OCI-LY3 (cell line): Measurements from ENCODE around the gene DHCR24.

ENCODE experiments used
- H2AFZ ChIP-seq: fragments of 200-600, 300-600 bp; shearing (Covaris generic); 2 replicates; pipeline ENCODE4 v1.6.0; 2014; ENCODE audit warnings: antibody characterized with exemption, low read depth, low read length
- H3K27ac ChIP-seq: fragments of 200-600, 300-600 bp; sonication (generic); 2 replicates; pipeline ENCODE4 v1.5.1; 2014; ENCODE audit warnings: mild to moderate bottlenecking, low read length, moderate library complexity, mixed read lengths
- H3K27me3 ChIP-seq: fragments of 200-600, 300-600 bp; sonication (generic); 2 replicates; pipeline ENCODE4 v1.6.1; 2014; ENCODE audit warnings: low read depth, low read length, mixed read lengths
- H3K36me3 ChIP-seq: fragments of 200-600, 300-600 bp; sonication (generic); replicated peaks from 2 replicates; pipeline ENCODE3; 2014; ENCODE audit warnings: low read depth, low read length, mixed read lengths
- H3K4me1 ChIP-seq: fragments of 300-600, 200-600 bp; sonication (generic); 2 replicates; pipeline ENCODE4 v1.6.1; 2014; ENCODE audit warnings: low read length, mixed read lengths
- H3K4me2 ChIP-seq: fragments of 200-600, 300-600 bp; sonication (generic); 2 replicates; pipeline ENCODE4 v1.6.1; 2014; ENCODE audit warnings: low read length, mixed read lengths
- H3K4me3 ChIP-seq: fragments of 300-600, 200-600 bp; sonication (generic); 2 replicates; pipeline ENCODE4 v1.5.1; 2014; ENCODE audit warnings: antibody characterized with exemption, mild to moderate bottlenecking, low read length, moderate library complexity
- H3K79me2 ChIP-seq: fragments of 300-600, 200-600 bp; shearing (Covaris generic); 2 replicates; pipeline ENCODE4 v1.6.1; 2014; ENCODE audit warnings: mild to moderate bottlenecking, low read length, mixed read lengths
- H3K9ac ChIP-seq: fragments of 300-600, 200-600 bp; shearing (Covaris generic); 2 replicates; pipeline ENCODE4 v1.6.0; 2014; ENCODE audit warnings: mild to moderate bottlenecking, low read length, moderate library complexity
- H3K9me3 ChIP-seq: fragments of 200-600, 300-600 bp; shearing (Covaris generic); 2 replicates; pipeline ENCODE4 v1.6.1; 2014; ENCODE audit warnings: low read length, mixed read lengths; ENCODE audit not compliant: insufficient read depth
- H4K20me1 ChIP-seq: fragments of 200-600, 300-600 bp; sonication (generic); 2 replicates; pipeline ENCODE4 v1.6.1; 2016; ENCODE audit warnings: low read length, mixed read lengths; ENCODE audit not compliant: insufficient read depth
- CTCF ChIP-seq: fragments of 200-600, 300-600 bp; sonication (generic); IDR thresholded peaks from 2 replicates; pipeline ENCODE4 v1.5.1; 2014; ENCODE audit warnings: antibody characterized with exemption, low read length, low read depth
- EZH2phosphoT487 ChIP-seq: fragments of 200-600 bp; shearing (Covaris generic); IDR thresholded peaks from 2 replicates; pipeline ENCODE4 v1.6.1; 2018; ENCODE audit warnings: antibody characterized with exemption, mixed run types, low read depth

The DHCR24 gene

GRCh38 chr1:54835131-54835898, 51.7 kb downstream of the DHCR24 start:
- no peaks in the 10 kb centered on the region for H3K9me3 ChIP-seq
- no peaks in the 10 kb centered on the region for H3K27me3 ChIP-seq
- H3K4me2 ChIP-seq, result no peak overlapping the region
- no peaks in the 10 kb centered on the region for H3K79me2 ChIP-seq
- TF ChIP-seq EZH2phosphoT487 (no peak), CTCF (no peak)
- H2AFZ ChIP-seq, result no peak overlapping the region
- H3K4me1 ChIP-seq, result no peaks in the 10 kb centered on the region
- H3K36me3 ChIP-seq, result no peaks in the 10 kb centered on the region
- no peak overlapping the region for H3K9ac ChIP-seq
- H3K27ac ChIP-seq, result no peak overlapping the region
- H4K20me1 ChIP-seq, result no peaks in the 10 kb centered on the region
- no peak overlapping the region for H3K4me3 ChIP-seq

DNA sequence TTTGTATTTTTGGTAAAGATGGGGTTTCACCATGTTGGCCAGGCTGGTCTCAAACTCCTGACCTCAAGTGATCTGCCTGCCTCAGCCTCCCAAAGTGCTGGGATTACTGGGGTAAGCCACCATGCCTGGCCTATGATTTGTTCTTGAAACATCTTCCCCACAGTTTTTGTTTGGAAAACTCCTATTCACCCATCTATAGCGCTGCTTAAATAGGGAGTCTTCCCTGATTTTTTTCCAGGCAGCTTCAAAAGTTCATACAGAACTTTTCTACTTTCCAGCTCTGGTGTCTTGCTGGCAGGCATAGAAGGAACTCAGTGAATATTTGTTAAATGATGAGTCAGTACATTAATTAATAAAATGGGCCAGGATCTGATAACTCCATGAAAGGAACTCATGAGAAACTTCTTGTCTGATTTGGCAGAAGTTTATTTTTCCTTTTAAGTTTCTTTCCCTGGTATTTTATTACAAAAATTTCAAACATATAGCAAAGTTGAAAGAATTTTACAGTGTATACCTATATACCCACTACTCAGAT, 52.9 kb downstream of the DHCR24 start:
- no peaks in the 10 kb centered on the region for H3K9me3 ChIP-seq
- H3K36me3 ChIP-seq, result no peaks in the 10 kb centered on the region
- H3K79me2 ChIP-seq, result no peaks in the 10 kb centered on the region
- H3K27ac ChIP-seq, result no peak overlapping the region
- H3K27me3 ChIP-seq, result no peaks in the 10 kb centered on the region
- no peaks in the 10 kb centered on the region for H3K4me1 ChIP-seq
- H3K4me3 ChIP-seq, result no peak overlapping the region
- H2AFZ ChIP-seq, result no peak overlapping the region
- no peak overlapping the region for H3K4me2 ChIP-seq
- no peak overlapping the region for H3K9ac ChIP-seq
- no peaks in the 10 kb centered on the region for H4K20me1 ChIP-seq
- TF ChIP-seq CTCF (no peak), EZH2phosphoT487 (no peak)

- Histone ChIP-seq H3K4me2 (no peak overlapping the region), H3K4me1 (no peaks in the 10 kb centered on the region), H3K36me3 (no peaks in the 10 kb centered on the region), H3K9me3 (no peaks in the 10 kb centered on the region), H3K27me3 (no peaks in the 10 kb centered on the region), H3K79me2 (no peaks in the 10 kb centered on the region), H3K4me3 (no peak overlapping the region), H3K9ac (no peak overlapping the region), H4K20me1 (no peaks in the 10 kb centered on the region), H3K27ac (no peak overlapping the region), H2AFZ (no peak overlapping the region)
- no peak for TF ChIP-seq CTCF
- TF ChIP-seq EZH2phosphoT487, result no peak
These were observed 53.9 kb downstream of the DHCR24 start for GRCh38 chr1:54833121-54833520.

DNA sequence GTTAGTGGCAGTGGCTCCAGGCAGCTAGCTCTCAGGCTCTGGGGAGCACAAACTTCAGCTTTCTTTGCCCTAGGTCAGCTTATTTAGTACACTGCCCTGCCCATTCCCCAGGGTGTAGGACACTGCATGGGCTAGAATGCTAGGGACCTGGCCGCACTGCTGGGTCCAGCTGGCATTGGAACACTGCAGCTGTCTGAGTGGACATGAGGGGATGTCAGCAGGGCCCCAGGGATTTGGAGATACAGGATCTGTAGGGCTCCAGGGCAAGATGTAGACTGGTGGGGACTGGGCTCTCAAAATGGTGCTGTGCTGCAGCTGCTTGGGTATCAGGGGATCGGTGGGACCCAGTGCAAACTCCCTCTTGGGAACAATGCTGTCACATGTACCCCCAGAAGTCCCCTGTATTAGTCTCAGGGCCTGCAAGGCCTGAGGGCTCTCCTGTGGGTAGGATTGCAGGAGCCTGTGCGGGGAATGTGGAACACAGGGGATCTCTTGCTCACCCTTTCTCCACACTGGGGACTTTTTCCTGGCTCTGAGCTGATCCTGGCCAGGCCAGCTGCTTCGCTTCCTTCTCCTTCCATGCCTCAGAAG, 60.7 kb downstream of the DHCR24 start:
- H3K4me2 ChIP-seq, result no peak overlapping the region
- no peak overlapping the region for H3K9ac ChIP-seq
- no peaks in the 10 kb centered on the region for H4K20me1 ChIP-seq
- no peaks in the 10 kb centered on the region for H3K27me3 ChIP-seq
- no peak overlapping the region for H2AFZ ChIP-seq
- H3K27ac ChIP-seq, result no peak overlapping the region
- H3K4me1 ChIP-seq, result no peaks in the 10 kb centered on the region
- H3K79me2 ChIP-seq, result no peaks in the 10 kb centered on the region
- H3K9me3 ChIP-seq, result no peaks in the 10 kb centered on the region
- H3K36me3 ChIP-seq, result no peaks in the 10 kb centered on the region
- no peak overlapping the region for H3K4me3 ChIP-seq
- TF ChIP-seq EZH2phosphoT487 (no peak), CTCF (no peak)
